ENCODE results near the gene NOP58. TPM values are rescaled to one million over a fixed set of nuclear protein-coding genes. Genes with fewer than 3 reads are reported as not detected.

The NOP58 gene
- total and polyA plus RNA-seq, 2 of the 8 experiments (the other 6 are each of a cell fraction or from before 2014, with no cell fraction given): 41.5 to 133 TPM

GRCh38 chr2:202221873-202222272, 43.7 kb upstream of the NOP58 start (continued):
- TF ChIP-seq CTCF (IDR thresholded peaks at IDR 0.05; ENCODE audit: control extremely low read depth in 1 of 3, insufficient read depth in 1 of 3, low read depth in 1 of 3, low read length in 3 of 3) (no peak), BRCA1 (IDR thresholded peaks at IDR 0.05; ENCODE audit: low read depth, low read length) (no peak), ATF3 (IDR thresholded peaks at IDR 0.05; ENCODE audit: insufficient read depth, low read depth, low read length) (no peak)

Measured in H1 (cell line).